ENCODE measurements around the gene SORL1. TPM values are rescaled to one million over a fixed set of nuclear protein-coding genes. Genes with fewer than 3 reads are reported as not detected.
A peak's percentile ranks its signal among the peaks of the same experiment; 100 is the strongest.
"Not testable (repeated sequence)": the region's sequence is repeated elsewhere in the genome, so short reads cannot be mapped to it uniquely, and the experiment has no call there.

SORL1 gene
- total RNA-seq, 2 donors from 2014 or later = 130 to 132 TPM

DNA sequence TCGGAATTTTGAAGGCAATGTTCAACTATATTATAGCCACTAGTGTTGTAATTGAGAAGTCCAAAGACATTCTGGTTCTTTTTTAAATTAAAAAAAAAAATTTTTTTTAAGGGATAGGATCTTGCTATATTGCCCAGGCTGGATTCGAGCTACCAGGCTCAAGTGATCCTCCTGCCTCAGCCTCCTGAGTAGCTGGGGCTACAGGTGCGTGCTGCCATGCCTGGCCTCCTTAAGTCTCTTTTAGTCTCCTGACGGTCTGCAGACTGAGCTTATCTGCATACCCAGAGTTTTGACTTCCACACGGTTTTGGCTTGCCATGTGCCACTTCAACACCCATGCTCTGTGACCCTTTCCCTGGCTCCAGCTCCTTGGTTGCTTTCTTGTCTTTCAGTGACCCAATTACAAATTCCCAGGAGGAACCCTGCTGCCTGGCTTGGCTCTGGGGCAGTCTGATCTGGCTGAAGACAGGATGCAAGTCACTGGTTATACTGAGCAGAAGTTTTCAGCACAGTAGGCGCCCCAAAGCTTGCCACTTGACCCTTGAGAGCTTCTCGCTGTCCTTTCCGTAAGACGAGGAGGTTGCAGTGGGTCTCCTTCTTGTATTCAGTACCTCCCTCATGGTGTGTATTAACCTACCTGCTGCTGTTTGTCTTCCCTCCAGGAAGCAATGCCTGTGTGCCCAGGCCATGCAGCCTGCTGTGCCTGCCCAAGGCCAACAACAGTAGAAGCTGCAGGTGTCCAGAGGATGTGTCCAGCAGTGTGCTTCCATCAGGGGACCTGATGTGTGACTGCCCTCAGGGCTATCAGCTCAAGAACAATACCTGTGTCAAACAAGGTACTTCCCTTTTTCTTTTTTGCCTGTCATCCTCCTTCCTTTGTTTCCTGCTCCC, 114.4 kb downstream of the SORL1 start:
- intact Hi-C loops (cut with DNase I, micrococcal nuclease) = no loop called here
- ATAC-seq = no peak
- no peak for DNase-seq

DNA sequence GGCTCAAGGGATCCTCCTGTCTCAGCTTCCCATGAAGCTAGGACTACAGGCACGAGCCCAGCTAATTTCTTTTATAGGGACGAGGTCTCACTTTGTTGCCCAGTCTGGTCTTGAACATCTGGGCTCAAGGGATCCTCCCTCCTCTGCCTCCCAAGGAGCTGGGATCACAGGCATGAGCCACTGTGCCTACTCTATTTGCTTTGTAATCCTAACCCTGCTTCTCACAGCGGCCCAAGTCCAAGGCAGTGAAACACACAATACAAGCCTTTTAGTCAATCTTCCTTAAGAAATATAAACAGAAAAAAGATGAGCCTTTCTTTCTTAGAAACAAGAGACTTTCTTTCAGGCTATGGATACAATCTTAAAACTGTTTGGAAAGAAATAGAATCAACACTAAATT, 115.9 kb downstream of the SORL1 start:
- ATAC-seq = no peak
- intact Hi-C loops (cut with DNase I, micrococcal nuclease) = no loop called here
- DNase-seq = no peak

DNA sequence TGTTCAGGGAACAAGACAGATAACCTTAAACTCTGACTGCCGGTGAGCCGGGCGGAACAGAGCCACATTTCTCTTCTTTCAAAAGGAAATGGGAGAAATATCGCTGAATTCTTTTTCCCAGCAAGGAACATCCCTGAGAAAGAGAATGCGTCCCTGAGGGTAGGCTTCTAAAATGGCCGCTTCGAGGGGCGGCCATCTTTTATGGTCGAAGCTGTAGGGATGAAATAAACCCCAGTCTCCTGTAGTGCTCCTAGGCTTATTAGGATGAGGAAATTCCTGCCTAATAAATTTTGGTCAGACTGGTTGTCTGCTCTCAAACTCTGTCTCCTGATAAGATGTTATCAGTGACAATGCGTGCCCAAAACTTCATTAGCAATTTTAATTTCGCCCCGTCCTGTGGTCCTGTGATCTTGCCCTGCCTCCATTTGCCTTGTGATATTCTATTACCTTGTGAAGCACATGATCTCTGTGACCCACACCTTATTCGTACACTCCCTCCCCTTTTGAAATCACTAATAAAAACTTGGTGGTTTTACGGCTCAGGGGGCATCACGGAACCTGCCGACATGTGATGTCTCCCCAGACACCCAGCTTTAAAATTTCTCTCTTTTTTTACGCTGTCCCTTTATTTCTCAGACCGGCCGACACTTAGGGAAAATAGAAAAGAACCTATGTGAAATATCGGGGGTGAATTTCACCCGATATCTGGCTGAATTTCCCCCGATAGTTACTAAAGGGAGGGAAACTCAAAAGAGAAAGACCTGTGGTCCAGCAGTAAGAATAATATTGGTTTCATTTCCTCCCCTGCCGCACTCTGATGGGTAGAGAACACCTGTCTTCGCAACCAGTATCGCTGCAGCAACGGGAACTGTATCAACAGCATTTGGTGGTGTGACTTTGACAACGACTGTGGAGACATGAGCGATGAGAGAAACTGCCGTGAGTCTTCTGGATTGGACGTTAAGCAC, 117.5 kb downstream of the SORL1 start:
- intact Hi-C loops (cut with DNase I, micrococcal nuclease) = not testable (repeated sequence)

DNA sequence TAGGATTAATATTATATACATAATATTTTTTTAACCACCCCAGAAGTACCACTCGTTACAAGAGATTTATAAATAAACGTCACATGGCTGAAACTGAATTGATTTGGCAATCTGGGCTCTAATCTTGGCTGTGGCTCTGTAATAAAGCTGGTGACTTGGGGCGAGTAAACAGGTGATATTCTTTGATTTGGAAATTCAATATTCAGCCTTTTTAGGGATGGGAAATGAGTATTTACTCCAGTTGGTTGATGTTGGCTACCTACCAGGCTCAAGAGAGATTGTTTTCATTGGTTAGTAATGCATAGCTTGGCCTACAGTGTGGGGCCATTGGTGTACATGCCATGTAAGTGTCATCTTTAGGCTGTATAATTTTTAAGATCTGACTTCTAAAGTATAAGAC, 118.3 kb downstream of the SORL1 start:
- intact Hi-C loops (cut with DNase I, micrococcal nuclease) = no loop called here
- DNase-seq (no peak), ATAC-seq (no peak)

More for the DNA sequence above, 117.5 kb downstream of the SORL1 start:
- not testable (repeated sequence) for DNase-seq, ATAC-seq

DNA sequence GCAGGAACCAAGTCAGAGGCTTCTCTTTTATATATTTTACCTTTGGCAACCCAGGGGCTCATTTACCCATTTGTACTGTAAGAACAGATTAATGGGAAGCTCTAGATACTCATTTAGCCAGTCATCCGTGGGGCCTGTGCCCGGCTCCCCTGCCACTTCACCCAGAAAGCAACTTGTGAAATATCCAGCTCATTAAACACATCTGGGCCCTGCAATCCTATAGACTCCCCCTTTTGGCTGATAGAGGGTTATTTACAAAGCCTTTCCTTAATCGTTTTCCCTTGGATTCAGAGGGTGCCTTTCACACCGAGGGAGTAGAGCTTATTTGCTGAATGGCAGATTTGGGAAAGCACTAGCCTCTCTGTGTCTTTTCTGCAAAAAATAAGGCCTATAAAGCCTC, 119.4 kb downstream of the SORL1 start:
- no peak for ATAC-seq
- DNase-seq = no peak
- intact Hi-C loops (cut with DNase I, micrococcal nuclease) = no loop called here

DNA sequence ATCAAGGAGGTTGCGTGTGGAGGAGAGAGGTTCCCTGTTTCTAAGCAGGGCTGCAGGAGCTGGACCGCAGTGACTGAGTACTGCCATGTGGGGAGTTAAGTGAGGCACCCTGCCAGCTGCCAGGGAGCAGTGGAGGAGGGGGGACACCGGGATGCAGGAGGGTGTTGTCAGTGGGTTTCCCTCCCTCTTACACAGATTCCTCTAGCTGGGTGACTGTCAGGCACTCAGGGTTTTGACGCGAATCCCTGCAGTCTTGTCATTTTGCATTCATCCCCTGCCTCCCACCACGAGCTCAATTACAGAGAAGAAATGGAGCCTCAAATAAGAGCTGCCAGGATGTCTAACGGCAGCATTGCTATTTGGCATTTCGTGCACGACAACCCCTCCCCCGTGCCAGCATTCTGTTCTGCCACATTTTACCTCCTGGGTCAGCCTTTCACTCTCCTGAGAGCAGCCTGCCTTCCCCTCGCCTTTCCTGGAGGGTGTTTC, 120.5 kb downstream of the SORL1 start:
- no peak for DNase-seq
- ATAC-seq = no peak
- intact Hi-C loops (cut with DNase I, micrococcal nuclease) = no loop called here

DNA sequence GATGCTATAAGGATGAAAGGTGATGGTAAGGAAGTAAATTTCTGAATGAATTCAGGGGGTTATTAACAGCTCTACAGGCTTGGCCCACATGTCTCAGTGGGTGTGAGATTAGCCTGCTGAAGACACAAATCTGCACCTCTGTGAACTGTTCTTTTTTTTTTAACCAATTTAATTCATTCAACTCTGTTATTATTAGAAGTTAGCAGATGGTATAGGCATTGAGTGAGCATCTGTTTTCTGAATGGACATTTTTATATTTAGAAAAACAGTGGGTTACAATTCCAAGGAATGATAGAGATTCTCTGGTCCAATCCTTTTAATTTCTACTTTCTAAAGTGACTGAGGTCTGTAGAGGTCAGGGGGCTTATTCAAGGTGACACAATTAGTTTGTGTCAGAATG, 122.7 kb downstream of the SORL1 start:
- DNase-seq = no peak
- ATAC-seq = no peak
- intact Hi-C loops (cut with DNase I, micrococcal nuclease) = no loop called here

DNA sequence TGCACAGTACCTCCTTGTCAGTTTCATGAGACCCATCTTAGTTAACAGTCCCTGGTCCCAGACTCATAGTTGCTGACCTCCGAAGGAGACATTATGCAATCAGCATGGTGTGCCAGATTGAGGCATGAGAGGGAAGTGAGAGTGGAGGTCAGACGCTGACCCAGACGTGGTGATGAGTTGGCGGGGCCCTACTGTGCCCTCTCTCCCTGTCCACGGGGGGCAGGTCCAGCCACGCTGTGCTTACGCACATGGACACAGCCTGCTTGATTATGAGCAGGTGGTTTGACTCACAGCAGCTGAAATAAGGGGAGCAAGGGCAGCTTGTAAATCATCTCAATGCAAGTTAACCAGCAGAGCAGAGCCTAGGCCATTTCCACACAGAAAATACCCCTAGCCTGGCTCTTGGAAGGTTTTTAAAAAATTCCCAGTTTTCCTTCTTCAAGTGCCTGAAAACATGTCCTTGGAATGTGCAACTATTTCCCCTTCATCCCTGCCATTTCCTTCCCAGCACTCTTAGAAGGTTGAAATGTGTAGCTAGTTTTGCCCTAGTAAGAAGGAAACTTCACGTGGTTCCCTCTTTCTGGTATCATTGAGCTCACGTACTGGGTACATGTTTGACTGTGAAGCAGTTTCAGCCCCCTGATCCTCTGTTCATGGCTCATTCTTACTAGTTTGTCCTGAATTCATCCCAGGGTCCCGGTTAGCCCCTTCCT, 123.3 kb downstream of the SORL1 start:
- ATAC-seq (peak; percentile 38), DNase-seq (peak; percentile 29 to 62)
- intact Hi-C loops (cut with DNase I, micrococcal nuclease) = no loop called here

DNA sequence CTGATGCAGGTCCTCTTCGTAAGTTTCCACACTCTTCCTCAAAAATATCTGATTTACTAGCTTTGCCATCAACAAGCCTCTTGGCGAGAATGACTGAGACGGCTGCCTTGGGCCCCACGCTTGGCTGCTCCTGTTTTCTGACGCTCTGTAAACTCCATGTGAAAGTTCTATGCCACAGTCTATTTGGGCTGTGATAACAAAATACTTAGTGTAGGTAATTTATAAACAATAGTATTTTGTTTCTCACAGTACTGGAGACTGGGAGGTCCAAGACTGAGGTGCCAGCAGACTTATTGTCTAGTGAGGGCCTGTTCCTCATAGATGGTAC, 123.8 kb downstream of the SORL1 start:
- ATAC-seq (no peak), DNase-seq (no peak)
- intact Hi-C loops (cut with DNase I, micrococcal nuclease) = no loop called here

DNA sequence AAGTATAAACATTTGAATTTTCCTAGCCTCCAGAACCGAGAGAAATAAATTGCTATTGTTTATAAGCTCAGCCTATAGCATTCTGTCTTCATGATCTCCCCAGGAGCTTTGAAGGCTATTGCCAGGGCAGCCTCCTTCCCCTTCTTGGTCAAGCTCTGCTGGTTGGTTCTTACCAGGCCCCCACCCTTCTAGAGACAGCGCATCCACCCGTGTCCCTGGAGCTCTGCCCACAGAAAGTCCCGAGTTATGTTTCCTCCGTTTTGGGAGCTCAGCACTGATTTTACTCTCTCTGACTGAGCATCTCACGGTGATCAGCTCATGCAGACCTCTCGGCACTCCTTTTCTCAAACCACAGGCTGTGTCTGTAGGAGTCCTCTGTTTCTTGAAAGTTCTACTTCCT, 124.4 kb downstream of the SORL1 start:
- DNase-seq (no peak), ATAC-seq (no peak)
- intact Hi-C loops (cut with DNase I, micrococcal nuclease) = no loop called here

DNA sequence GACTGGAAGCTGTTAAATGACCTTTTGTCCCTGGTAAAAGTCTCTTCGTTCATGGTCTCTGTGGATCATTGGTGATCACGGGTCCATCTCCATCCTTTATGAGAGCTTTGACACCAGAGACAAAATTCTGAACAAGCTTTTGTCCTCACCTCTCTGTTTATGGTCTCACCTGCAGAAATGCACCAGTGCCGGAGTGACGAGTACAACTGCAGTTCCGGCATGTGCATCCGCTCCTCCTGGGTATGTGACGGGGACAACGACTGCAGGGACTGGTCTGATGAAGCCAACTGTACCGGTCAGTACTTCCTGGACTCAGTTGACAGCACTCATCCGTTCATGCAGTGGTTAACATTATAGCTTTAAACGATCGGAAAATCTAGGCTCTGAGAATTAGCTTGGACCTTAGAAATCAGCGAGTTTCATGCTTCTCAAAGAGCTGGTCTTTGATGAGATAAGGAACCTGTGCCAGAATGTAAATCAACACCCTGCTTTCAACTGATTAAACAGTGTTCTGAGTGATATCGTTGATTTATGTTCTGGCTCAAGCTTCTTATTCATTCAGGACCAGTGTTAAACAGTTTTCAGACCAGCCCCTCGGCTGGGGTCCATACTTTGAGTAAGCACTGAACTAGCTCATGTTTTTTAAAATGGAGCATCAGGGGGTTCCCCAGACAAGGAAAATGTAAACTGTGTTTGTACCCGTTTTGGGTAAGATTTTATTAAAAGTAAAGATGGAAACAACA, 125.2 kb downstream of the SORL1 start:
- no peak for DNase-seq
- no peak for ATAC-seq
- intact Hi-C loops (cut with DNase I, micrococcal nuclease) = no loop called here

DNA sequence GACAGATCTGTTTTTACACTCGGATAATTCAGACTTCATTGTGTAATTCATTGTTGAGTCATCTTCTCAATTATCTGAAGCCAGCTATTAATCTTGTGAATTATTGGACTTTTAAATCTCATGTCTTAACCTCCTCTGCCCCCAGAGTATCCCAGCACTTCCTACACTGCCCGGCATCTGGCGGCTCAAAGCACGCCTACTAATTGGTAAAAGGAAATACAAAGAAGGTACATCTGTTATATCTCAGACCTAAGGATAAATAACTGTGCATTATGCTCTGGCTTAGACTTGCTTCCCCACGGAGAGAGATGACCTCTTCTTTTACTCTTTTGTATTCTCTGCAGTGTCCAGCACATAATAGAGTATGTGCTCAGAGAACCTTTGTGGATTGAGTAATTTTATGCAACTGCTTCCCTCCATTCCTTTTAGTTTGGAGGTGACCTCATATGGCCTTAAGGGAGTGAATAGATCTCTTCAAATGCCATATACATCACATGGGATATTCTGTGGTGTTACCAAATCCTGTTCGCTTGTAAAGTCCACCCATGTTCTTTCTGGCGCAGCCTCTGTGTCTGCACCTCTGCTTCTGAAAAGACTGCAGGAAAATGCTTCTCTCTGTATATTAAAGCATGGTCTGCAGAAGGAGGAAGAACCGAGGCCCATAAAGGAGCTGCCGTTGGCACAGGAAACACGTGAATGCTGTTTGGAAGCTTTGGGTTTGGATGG, 126.3 kb downstream of the SORL1 start:
- intact Hi-C loops (cut with DNase I, micrococcal nuclease) = no loop called here
- no peak for DNase-seq
- no peak for ATAC-seq

DNA sequence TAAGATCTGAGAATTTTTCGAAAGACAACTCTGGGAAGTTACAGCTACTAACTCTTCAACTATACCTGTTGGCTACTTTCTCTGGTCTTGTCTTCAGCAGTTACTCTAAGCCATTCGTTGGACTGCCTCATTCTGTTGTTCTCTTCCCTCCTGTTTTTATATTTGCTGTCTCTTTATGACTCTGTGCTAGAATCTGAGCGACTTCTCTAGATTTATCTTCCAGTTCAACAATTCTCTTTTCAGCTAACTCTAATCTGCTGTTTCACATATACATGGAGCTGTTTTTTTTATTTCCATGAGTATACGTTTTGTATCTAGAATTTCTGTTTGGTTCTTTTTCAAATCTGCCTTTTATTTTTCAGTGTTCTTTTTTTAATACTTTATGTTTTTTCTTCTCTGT, 128.0 kb downstream of the SORL1 start:
- DNase-seq = no peak
- no peak for ATAC-seq
- intact Hi-C loops (cut with DNase I, micrococcal nuclease) = no loop called here

DNA sequence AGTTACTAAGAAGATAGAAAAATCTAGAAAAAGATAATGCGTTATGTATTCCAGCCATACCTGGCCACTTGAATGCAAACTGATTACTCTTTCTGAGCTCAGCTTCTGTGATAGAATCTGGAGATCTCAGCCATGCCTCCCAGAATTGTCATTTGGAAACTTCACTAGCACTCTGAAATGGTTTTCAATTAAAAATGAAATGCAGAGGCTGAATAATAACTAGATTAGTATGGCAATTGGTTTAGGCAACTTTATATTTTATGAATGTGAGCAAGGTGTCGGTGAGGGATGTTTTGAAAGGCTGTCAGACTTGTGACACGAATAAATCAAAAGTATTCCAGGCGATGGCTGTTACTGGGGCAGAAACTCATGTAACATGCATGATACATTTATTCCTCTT, 129.5 kb downstream of the SORL1 start:
- DNase-seq = no peak
- intact Hi-C loops (cut with DNase I, micrococcal nuclease) = no loop called here
- ATAC-seq = no peak

DNA sequence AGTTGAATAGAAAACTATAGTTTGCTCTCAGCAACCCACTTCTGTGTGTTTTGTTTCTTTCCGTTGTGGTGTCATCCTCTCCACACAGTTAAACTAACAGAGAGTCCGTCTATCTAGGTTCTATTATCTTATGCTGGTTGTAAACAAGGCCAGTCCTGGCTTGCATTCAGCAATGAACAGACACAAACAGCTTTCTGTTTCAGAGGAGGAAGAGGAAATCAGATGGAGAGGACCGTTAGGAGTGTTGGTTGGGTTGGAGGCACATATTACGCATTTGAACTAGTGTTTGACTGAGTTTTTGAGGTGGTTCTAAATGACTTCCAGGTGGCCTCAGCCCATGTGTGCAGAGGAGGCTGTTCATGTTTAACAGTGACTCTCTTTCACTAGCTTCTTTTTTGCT, 130.2 kb downstream of the SORL1 start:
- ATAC-seq (no peak), DNase-seq (no peak)
- intact Hi-C loops (cut with DNase I, micrococcal nuclease) = no loop called here

DNA sequence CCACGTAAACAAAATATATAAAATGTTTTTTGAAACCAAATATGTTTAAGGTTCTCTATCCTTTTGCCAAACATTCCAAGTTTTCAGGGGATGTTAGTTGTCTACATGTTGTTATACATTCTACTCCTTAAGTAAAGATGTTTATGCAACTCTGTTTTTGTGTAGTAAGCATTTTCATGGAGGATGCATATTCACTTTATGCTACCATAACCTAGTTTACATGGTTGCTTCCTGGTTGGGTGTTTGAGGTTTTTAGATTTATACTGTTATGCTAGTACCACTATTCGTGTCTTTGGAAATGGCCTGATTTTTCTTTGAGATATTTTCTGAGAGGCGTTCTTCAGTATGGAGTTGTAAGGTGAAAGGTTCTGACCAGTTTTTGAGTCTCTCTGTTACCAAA, 131.7 kb downstream of the SORL1 start:
- no peak for ATAC-seq
- intact Hi-C loops (cut with DNase I, micrococcal nuclease) = no loop called here
- DNase-seq = no peak

DNA sequence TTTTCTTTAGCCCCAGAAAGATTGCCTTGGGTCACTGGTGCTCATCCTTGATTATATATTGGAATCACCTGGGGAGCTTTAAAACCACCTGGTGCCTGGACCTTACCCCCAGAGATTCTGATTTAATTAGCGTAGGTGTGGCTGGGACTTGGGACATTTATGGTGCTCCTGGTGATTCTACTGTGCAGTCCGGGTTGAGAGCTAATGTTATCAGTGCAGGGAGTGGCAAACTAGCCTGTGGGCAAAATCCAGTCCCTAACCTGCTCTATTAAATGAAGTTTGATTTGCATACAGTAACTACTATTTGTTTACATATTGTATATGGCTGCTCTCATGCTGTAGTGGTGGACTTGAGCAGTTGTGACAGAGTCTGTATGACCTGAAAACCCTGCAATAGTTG, 134.6 kb downstream of the SORL1 start:
- intact Hi-C loops (cut with DNase I, micrococcal nuclease) = no loop called here
- peak; percentile 31 to 80 for DNase-seq
- peak; percentile 91 for ATAC-seq

DNA sequence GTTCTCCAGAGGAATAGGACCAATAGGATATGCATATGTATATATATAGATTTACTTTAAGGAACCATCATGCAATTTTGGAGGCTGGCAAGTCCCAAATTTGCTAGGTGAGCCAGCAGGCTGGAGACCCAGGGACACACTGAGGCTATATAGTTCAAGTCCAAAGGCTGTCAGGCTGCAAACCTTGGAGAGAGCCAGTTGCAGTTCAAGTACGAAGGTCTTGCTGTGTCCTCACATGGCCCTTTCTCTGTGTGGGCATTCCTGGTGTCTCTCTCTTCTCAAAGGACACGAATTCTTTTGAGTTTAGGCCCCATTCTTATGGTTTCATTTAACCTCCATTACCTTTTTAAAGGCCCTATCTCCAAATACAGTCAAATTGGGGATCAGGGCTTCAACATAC, 135.1 kb downstream of the SORL1 start:
- peak; percentile 56 for ATAC-seq
- peak in 1 of 2 donors; percentile 39 for DNase-seq
- intact Hi-C loops (cut with DNase I, micrococcal nuclease) = no loop called here

Data from left colon (tissue), 2 donors.